SK-N-SH (cell line): ENCODE data around the gene DCAF6. TPM values are rescaled to one million over a fixed set of nuclear protein-coding genes. Genes with fewer than 3 reads are reported as not detected.

Experiments used
- CTCF ChIA-PET: fragments of 300-600, 350-600 bp; formaldehyde crosslinking; extraction: SDS; loops from one replicate; lab custom pipeline; 2021; lab: Yijun Ruan, JAX
- POLR2A ChIA-PET: fragments of 350-600 bp; sonication (Branson Sonifier 250); formaldehyde crosslinking; extraction: SDS; loops from one replicate; lab custom pipeline; 2020; ENCODE audit warnings: antibody characterized with exemption, inconsistent platforms; lab: Yijun Ruan, JAX
- DNase-seq: peaks from one replicate; pipeline ENCODE4 v3.0.0; 2012
- H2AFZ ChIP-seq: fragments of 200-600 bp; sonication (generic); 2 replicates; pipeline ENCODE4 v1.8.1; 2016; ENCODE audit warnings: antibody characterized with exemption, mild to moderate bottlenecking, low read depth
- H3F3A ChIP-seq: fragments of 200-600 bp; sonication (generic); replicated peaks from 2 replicates; pipeline ENCODE3; 2016; ENCODE audit warnings: antibody characterized with exemption, mild to moderate bottlenecking; ENCODE audit not compliant: insufficient read depth
- H3K27ac ChIP-seq, 2 experiments: fragments of 200-500 bp in 1 of 2; fragments of 200-600 bp in 1 of 2; sonication (Bioruptor generic) in 1 of 2; sonication (generic), shearing (Covaris generic) in 1 of 2; 2 replicates each; pipeline versions ENCODE4 v1.5.1 to v1.6.1; 2014 to 2016; ENCODE audit warnings: low read depth in 2 of 2, inconsistent platforms in 1 of 2, low read length in 1 of 2, mild to moderate bottlenecking in 1 of 2, mixed read lengths in 1 of 2
- H3K27me3 ChIP-seq: fragments of 200-600 bp; sonication (generic), shearing (Covaris generic); 2 replicates; pipeline ENCODE4 v1.6.1; 2016; ENCODE audit warnings: mixed run types; ENCODE audit not compliant: insufficient read depth
- H3K36me3 ChIP-seq, 2 experiments: fragments of 200-500 bp in 1 of 2; fragments of 200-600 bp in 1 of 2; sonication (Bioruptor generic) in 1 of 2; sonication (generic) in 1 of 2; replicated peaks in 1 of 2; 2 replicates each; pipeline versions ENCODE3 to v1.5.1; 2014 to 2016; ENCODE audit warnings: low read length in 1 of 2, mild to moderate bottlenecking in 1 of 2; ENCODE audit not compliant: insufficient read depth in 2 of 2, control insufficient read depth in 1 of 2
- H3K4me1 ChIP-seq, 2 experiments: fragments of 200-500 bp in 1 of 2; fragments of 200-600 bp in 1 of 2; sonication (Bioruptor generic) in 1 of 2; sonication (generic), shearing (Covaris generic) in 1 of 2; 2 replicates each; pipeline versions ENCODE4 v1.5.1 to v1.6.1; 2014 to 2016; ENCODE audit warnings: low read depth in 1 of 2, low read length in 1 of 2, mixed run types in 1 of 2; ENCODE audit not compliant: insufficient read depth in 2 of 2, control insufficient read depth in 1 of 2
- H3K4me2 ChIP-seq: fragments of 200-600 bp; sonication (generic), shearing (Covaris generic); 2 replicates; pipeline ENCODE4 v1.6.1; 2017; ENCODE audit warnings: mixed run types
- H3K4me3 ChIP-seq, 2 experiments: fragments of 200-500 bp in 1 of 2; fragments of 200-600 bp in 1 of 2; sonication (Bioruptor generic) in 1 of 2; sonication (generic), shearing (Covaris generic) in 1 of 2; 2 replicates each; pipeline versions ENCODE4 v1.5.1 to v1.8.1; 2014 to 2016; ENCODE audit warnings: low read depth in 2 of 2, inconsistent platforms in 1 of 2, low read length in 1 of 2, mild to moderate bottlenecking in 1 of 2, mixed read lengths in 1 of 2, moderate library complexity in 1 of 2
- H3K79me2 ChIP-seq: fragments of 200-600 bp; sonication (generic); 2 replicates; pipeline ENCODE4 v1.8.1; 2017; ENCODE audit warnings: mild to moderate bottlenecking; ENCODE audit not compliant: insufficient read depth
- H3K9ac ChIP-seq: fragments of 200-600 bp; sonication (generic); 2 replicates; pipeline ENCODE4 v1.6.1; 2017; ENCODE audit warnings: mixed run types
- H3K9me2 ChIP-seq: fragments of 200-600 bp; sonication (generic); 2 replicates; pipeline ENCODE4 v1.6.1; 2017; ENCODE audit warnings: mixed run types
- H3K9me3 ChIP-seq: fragments of 200-600 bp; sonication (generic); 2 replicates; pipeline ENCODE4 v1.6.1; 2017; ENCODE audit warnings: mixed run types, mild to moderate bottlenecking, moderate library complexity
- H4K20me1 ChIP-seq: fragments of 200-600 bp; sonication (generic); 2 replicates; pipeline ENCODE4 v1.6.1; 2017; ENCODE audit warnings: mild to moderate bottlenecking, mixed run types; ENCODE audit not compliant: insufficient read depth
- ELF1 ChIP-seq: IDR thresholded peaks from 2 replicates; pipeline ENCODE4 v1.4.0; 2012
- EZH2phosphoT487 ChIP-seq: fragments of 200-600 bp; sonication (generic); IDR thresholded peaks from 2 replicates; pipeline ENCODE4 v1.6.1; 2017; ENCODE audit warnings: low read depth, mixed run types, mild to moderate bottlenecking, antibody characterized with exemption, moderate library complexity, borderline replicate concordance
- FOXJ3 ChIP-seq: sonication (generic); formaldehyde crosslinking; IDR thresholded peaks from 2 replicates; pipeline ENCODE4 v1.5.1; 2020; ENCODE audit warnings: mild to moderate bottlenecking, missing genetic modification reagents
- FOXM1 ChIP-seq: IDR thresholded peaks from 2 replicates; pipeline ENCODE4 v1.4.0; 2012; ENCODE audit warnings: low read depth, mild to moderate bottlenecking
- GABPA ChIP-seq: IDR thresholded peaks from 2 replicates; pipeline ENCODE4 v1.4.0; 2012; ENCODE audit warnings: low read depth, mild to moderate bottlenecking
- MAX ChIP-seq: IDR thresholded peaks from 2 replicates; pipeline ENCODE4 v1.4.0; 2012; ENCODE audit warnings: low read depth
- RAD21 ChIP-seq: IDR thresholded peaks from 2 replicates; pipeline ENCODE4 v1.6.1; 2012; ENCODE audit warnings: mild to moderate bottlenecking, low read length
- REST ChIP-seq: IDR thresholded peaks from 2 replicates; pipeline ENCODE4 v1.6.1; 2012; ENCODE audit warnings: mild to moderate bottlenecking, low read depth, low read length, moderate library complexity
- RFX5 ChIP-seq: IDR thresholded peaks from 2 replicates; pipeline ENCODE4 v1.6.1; 2012; ENCODE audit warnings: mild to moderate bottlenecking, improper control_type of control experiment, low read length
- RXRA ChIP-seq: IDR thresholded peaks from 2 replicates; pipeline ENCODE4 v1.4.0; 2012; ENCODE audit warnings: low read depth, mild to moderate bottlenecking, borderline replicate concordance
- SIN3A ChIP-seq: IDR thresholded peaks from 2 replicates; pipeline ENCODE4 v1.6.1; 2012; ENCODE audit warnings: low read depth, mild to moderate bottlenecking, low read length, moderate library complexity, borderline replicate concordance
- TAF1 ChIP-seq: IDR thresholded peaks from 2 replicates; pipeline ENCODE4 v1.6.1; 2012; ENCODE audit warnings: low read depth, mild to moderate bottlenecking, low read length, moderate library complexity, borderline replicate concordance
- TCF12 ChIP-seq: IDR thresholded peaks from 2 replicates; pipeline ENCODE4 v1.4.0; 2012
- USF1 ChIP-seq: IDR thresholded peaks from 2 replicates; pipeline ENCODE4 v1.4.0; 2012; ENCODE audit warnings: low read depth, borderline replicate concordance
- YY1 ChIP-seq: IDR thresholded peaks from 2 replicates; pipeline ENCODE4 v1.4.0; 2012; ENCODE audit warnings: low read depth, mild to moderate bottlenecking
- WGBS: methylation state at CpG from one replicate; pipeline ENCODE4 v1.1.6; 2017; ENCODE audit warnings: low lambda C conversion rate; 5-methylcytosine and 5-hydroxymethylcytosine counted together
- polyA plus RNA-seq, 3 experiments: library from polyadenylated mRNA; depleted of rRNA; stranded (reverse); fragments of >200 nt; gene quantifications; 2 replicates each; pipeline ENCODE4 v1.2.3, GENCODE V29; 2012

DCAF6 gene
- polyA plus RNA-seq, 1 of the 3 experiments (the other 2 are of a cell fraction): 31.3 TPM

GRCh38 chr1:167923324-167924056 is 13.0 kb upstream of the DCAF6 start:
- Histone ChIP-seq H3K4me2 (no peak overlapping the region), H3K27ac (no peak overlapping the region), H4K20me1 (no peaks in the 10 kb centered on the region), H3K4me3 (no peak overlapping the region), H3F3A (peaks cover 7% of the 10 kb centered on the region), H3K79me2 (peaks cover 26% of the 10 kb centered on the region; the same call in 1 of the 2 replicates), H3K9me3 (no peaks in the 10 kb centered on the region), H3K4me1 (peaks cover 0 to 3% of the 10 kb centered on the region in 2 experiments; a peak in 3 of 4 replicates), H3K9ac (no peak overlapping the region), H3K9me2 (no peaks in the 10 kb centered on the region), H3K36me3 (peaks cover 0 to 11% of the 10 kb centered on the region in 2 experiments), H2AFZ (no peak overlapping the region), H3K27me3 (no peaks in the 10 kb centered on the region)
- DNase-seq: no peak
- TF ChIP-seq ELF1: no peak
- 87% methylated on average over 3 of the region's 3 CpGs for WGBS
- POLR2A ChIA-PET: no interaction called here
- CTCF ChIA-PET: no interaction called here

GRCh38 chr1:167924102-167924501 is 12.4 kb upstream of the DCAF6 start:
- Histone ChIP-seq H3K27ac (no peak overlapping the region), H2AFZ (no peak overlapping the region), H4K20me1 (no peaks in the 10 kb centered on the region), H3K36me3 (peaks cover 0 to 11% of the 10 kb centered on the region in 2 experiments), H3K9me2 (no peaks in the 10 kb centered on the region), H3K27me3 (no peaks in the 10 kb centered on the region), H3F3A (peaks cover 7% of the 10 kb centered on the region), H3K4me3 (no peak overlapping the region), H3K79me2 (peaks cover 31% of the 10 kb centered on the region), H3K4me1 (peaks cover 0 to 3% of the 10 kb centered on the region in 2 experiments; a peak in 3 of 4 replicates), H3K9me3 (no peaks in the 10 kb centered on the region), H3K4me2 (no peak overlapping the region), H3K9ac (no peak overlapping the region)
- TF ChIP-seq RFX5: no peak
- TF ChIP-seq RXRA: no peak
- no peak for TF ChIP-seq RAD21
- TF ChIP-seq GABPA: no peak
- no peak for TF ChIP-seq YY1
- TF ChIP-seq TCF12: no peak
- TF ChIP-seq SIN3A: no peak
- no peak for TF ChIP-seq MAX
- TF ChIP-seq FOXM1: no peak
- TF ChIP-seq ELF1: no peak
- no peak for TF ChIP-seq FOXJ3 (CRISPR knock-in tag)
- TF ChIP-seq REST: no peak
- TF ChIP-seq USF1: no peak
- no peak for TF ChIP-seq TAF1
- TF ChIP-seq EZH2phosphoT487: no peak
- ChIA-PET CTCF (no interaction called here), POLR2A (no interaction called here)
- 93% methylated on average over 2 of the region's 2 CpGs for WGBS
- no peak for DNase-seq
